HG03095 (cell line): ENCODE data around the gene MTHFR.
A peak's percentile ranks its signal among the peaks of the same experiment; 100 is the strongest.

Experiments used
- ATAC-seq: cut with Tn5 transposase; IDR thresholded peaks from one replicate; pipeline ENCODE4 v1.9.1; 2021; ENCODE audit warnings: moderate library complexity; ENCODE audit not compliant: unreplicated experiment

The MTHFR gene

DNA sequence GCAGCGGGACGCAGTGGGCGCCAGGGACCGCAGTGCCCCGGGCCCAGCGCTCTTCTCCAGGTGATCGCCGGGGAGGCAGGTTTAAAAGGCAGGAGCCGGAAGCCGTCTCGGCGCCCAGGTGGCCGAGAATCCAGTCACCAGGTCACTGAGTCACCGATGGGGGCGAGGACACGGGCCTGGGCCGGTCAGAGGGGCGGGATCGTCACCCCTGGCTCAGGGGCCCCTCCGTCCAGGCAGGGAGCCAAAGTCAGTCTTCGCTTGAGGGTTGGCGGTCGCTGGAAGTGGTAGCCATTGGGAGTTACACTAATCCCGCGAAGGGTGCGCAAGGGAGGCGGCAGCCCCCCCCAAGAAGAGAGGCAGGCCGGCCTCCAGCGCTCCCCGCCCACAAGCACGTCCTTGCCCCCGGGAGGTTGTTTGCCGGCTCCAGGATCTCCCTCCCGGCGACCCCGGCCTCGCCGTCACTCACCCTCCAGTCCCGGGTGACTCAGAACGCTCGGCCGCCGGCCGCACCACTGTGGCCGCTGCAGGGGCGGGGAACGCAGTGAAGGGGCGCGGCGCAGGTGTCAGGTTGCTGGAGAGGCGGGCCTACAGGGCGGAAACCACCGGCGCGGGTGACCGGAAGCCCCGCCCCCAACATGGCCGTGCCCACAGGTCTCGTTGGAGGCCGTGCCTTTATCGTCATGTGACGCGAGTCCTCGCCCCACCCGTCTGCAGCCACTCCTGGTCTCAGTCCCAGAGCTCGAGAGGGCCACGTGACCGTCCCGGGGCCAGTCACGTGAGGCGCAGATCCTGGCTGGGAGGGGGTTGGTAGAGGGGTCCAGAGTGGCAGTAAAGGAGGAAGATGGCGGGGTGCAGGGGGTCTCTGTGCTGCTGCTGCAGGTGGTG is at the start of gene MTHFR, which contains the start of gene CLCN6:
TSS of gene MTHFR (minus strand) at position 543 of the 885 bp plus-strand sequence. CDS start 2,848 bp downstream, outside the sequence.
TSS of gene CLCN6 (plus strand) at position 770 of the 885 bp plus-strand sequence. CDS start at position 842, 72 bp downstream.
- ATAC-seq = peak; percentile 78

- ATAC-seq = no peak
Measured at GRCh38 chr1:11855430-11855829, 49.7 kb upstream of the MTHFR start.

DNA sequence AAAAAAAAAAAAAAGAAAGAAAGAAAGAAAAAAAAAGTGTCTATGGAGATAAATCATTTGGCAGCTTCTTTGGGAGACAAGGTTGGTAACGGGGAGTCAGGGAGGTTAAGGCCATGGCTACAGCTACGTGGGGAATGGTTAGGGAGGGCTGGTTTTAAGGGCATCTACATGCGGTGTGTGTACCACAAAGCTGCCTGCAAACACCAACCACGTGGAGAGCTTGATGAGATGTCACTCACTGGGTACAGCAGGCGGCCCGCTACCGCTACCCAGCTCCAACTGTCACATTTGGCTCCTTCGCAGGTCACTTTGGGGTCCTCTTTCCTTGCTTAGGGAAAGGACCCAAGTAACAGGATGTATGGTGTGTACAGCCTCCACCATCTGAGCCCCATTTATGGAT is 48.8 kb upstream of the MTHFR start:
- ATAC-seq = no peak

GRCh38 chr1:11851180-11851579 is 45.4 kb upstream of the MTHFR start:
- no peak for ATAC-seq

- ATAC-seq = no peak
Measured at GRCh38 chr1:11850156-11850555, 44.4 kb upstream of the MTHFR start.

DNA sequence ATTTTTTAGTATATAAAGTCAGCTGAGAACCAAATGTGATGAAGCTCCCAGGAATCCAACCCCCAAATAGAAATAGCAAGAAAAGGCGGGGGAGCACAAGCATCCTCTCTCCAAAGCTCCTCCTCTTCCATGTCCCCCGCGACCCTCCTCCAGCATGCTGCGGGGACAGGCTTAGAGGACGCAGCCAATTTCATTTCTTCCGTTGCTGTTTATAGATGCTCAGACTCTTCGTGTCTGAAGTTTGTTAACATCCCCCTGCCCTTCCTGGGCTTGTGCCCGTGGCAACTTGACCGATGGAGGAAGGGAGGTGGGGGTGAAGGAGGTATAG is 42.6 kb upstream of the MTHFR start:
- no peak for ATAC-seq

DNA sequence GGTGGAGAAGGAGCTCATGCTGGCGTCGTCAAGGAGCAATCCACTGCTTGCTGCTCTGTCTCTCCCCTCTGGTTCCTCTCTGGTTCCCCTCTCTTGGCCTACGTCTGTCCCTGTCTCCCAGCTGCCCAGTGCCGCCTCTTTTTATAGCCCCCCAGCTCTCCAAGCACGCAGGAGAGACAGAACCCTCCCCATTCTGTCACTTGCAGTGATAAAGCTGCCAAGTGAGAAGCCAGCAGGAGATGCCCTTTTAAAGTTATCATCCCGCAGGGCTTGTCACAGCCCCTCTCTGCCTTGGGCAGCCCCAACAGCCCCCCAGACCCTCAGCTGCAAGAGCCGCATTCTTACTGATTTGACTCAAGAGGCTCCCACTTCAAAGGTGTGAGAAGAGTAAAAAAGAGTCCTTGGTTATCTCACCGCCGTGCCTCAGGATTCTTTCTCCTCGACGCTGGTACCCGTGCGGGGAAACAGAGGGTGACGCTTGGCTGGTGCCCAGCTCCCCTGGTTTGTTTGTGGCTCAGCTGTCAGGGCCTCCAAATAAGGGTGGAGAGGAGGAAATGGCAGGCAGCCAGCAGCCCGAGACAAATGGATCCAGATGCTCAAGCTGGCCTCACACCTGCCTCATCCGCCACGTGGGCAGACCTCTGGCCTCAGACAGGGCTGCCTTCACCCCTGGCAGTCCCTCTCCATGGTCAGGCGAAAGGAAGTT is 42.1 kb upstream of the MTHFR start, which contains the start of gene NPPA:
TSS of gene NPPA (minus strand) at position 117 of the 706 bp plus-strand sequence. CDS start at position 18, 99 bp downstream.
- no peak for ATAC-seq

- no peak for ATAC-seq
Measured at GRCh38 chr1:11845641-11846335, 40.0 kb upstream of the MTHFR start.

DNA sequence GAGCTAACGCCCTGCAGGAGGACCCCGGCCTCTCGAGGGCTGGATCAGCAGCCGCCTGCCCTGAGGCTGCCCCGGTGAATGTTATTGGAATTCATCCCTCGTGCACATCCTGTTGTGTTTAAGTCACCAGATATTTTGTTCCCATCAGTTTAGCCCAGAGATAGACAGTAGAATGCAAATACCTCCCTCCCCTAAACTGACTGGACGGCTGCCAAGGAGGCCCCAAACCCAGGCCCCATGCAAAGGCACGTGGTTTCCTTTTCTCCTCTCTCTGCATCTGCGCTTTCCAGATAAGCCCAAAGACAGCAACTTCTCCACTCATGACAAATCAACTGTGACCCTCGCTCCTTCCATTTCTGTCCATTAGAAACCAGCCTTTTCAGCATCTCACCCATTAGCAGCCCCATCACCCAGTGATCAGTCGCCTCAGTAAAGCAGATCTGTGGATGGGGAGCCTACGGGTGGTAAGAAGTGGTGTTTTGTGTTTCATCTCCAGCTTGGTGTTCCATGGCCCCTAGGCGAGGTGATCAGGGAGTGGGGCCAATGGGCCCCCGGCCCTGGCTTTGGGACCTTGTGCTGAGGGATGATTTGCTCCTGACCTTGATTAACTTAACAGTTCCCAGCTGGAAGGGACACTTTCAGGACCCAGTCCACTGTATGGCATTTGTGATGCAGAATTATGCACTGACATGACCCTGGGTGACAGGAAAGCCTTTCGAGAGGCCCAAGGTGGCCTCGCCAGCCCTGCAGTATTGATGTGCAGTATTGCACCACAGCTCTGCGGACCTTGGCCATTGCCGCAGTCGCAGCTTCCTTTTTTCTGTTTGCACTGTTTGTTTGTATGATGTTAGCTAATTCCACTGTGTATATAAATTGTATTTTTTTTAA is 36.6 kb upstream of the MTHFR start:
- no peak for ATAC-seq

DNA sequence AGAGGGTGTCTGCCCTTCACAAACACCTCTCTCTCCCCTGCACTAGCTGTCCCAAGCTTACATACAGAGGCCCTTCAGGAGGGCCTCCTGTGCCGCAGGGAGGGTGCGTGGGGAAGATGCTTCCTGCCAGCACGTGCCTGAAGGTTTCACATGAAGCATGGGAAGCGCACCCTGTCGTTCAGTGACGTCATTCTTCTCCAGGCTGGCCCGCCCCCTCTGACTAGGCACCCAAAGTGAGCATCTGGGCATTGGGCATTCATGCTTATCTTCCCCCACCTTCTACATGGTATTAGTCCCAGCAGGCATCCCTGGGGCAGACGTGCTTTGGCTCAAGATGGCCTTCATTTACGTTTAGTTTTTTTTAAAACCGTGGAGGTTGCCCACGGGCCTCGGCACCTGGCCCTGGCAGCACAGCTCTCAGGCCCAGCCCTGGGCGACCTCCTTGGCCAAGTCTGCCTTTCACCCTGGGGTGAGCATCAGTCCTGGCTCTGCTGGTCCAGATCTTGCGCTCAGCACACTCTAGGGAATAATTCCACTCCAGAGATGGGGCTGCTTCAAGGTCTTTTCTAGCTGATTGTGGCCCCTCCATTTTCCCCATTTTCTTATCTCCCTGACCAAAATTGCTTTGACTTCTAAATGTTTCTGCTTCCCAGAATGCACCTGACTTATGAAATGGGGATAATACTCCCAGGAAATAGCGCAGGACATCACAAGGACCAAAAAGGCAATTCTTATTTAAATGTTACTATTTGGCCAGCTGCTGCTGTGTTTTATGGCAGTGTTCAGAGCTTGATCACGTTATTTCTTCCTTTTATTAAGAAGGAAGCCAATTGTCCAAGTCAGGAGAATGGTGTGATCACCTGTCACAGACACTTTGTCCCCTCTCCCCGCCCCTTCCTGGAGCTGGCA is 35.7 kb upstream of the MTHFR start:
- ATAC-seq = no peak

GRCh38 chr1:11839727-11840705 is 34.3 kb upstream of the MTHFR start:
- no peak for ATAC-seq

DNA sequence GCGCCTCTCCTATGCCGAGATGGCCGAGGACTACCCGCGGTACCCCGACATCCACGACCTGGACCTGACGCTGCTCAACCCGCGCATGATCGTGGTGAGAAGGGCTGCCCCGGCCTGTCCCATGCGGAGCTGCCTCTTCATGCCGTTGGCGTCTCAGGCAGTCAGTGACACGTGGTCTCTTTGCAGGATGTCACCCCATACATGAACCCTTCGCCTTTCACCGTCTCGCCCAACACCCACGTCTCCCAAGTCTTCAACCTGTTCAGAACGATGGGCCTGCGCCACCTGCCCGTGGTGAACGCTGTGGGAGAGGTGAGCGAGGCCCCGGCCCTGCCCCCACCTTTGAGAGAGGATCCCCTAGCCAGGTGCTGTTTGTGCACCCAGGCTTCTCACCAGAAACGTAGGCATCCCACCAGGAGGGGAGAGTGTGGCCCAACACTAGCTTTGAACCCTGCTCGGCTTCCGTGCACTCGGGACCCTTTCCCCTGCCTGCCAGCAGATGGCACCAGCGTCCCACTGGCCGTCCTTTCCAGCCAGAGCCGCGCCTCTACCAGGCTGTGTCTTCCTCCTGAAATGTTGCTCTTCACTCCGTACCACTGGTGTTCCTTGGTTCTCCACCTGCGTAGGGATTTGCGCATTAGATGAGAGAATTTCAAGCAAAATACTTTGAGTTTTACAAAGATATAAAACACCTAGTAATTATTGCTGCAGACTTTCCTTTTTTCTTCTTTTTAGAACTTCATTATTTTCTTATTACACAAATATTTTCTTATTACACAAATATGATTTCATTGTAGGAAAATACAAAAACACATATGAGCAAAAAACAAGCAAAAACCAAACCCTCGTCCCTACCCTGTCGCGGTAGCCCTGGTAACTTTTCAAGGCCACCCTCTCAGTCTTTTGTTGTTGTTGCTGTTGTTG is 32.8 kb upstream of the MTHFR start:
- ATAC-seq = no peak

- ATAC-seq = no peak
Measured at GRCh38 chr1:11837767-11838348, 32.1 kb upstream of the MTHFR start.

DNA sequence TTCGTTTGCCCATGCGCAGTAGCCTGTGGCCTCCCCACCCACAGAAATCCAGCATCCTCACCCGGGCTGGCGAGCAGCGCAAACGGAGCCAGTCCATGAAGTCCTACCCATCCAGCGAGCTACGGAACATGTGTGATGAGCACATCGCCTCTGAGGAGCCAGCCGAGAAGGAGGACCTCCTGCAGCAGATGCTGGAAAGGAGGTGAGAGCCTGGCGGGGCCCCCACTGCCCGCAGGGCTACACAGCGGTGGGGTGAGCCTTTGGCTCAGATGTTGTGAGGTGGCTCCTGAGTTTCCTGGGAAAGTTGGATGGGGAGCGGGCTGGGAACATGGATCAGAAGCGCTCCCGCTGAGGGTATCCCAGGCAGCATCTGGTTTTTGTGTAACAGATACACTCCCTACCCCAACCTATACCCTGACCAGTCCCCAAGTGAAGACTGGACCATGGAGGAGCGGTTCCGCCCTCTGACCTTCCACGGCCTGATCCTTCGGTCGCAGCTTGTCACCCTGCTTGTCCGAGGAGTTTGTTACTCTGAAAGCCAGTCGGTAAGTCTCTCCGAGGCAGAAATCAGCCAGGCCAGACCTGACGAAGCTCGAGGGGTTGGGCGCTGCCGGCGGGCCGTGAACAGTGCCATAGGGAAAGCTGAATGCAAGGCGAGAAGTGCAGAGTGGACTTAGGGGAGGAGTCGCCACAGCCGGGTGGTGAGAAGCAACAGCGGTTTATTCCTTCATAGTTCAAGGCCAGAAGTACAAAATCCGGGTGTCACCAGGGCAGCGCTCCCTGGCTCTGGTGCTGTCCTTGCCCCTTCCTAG is 31.4 kb upstream of the MTHFR start:
- ATAC-seq = no peak

DNA sequence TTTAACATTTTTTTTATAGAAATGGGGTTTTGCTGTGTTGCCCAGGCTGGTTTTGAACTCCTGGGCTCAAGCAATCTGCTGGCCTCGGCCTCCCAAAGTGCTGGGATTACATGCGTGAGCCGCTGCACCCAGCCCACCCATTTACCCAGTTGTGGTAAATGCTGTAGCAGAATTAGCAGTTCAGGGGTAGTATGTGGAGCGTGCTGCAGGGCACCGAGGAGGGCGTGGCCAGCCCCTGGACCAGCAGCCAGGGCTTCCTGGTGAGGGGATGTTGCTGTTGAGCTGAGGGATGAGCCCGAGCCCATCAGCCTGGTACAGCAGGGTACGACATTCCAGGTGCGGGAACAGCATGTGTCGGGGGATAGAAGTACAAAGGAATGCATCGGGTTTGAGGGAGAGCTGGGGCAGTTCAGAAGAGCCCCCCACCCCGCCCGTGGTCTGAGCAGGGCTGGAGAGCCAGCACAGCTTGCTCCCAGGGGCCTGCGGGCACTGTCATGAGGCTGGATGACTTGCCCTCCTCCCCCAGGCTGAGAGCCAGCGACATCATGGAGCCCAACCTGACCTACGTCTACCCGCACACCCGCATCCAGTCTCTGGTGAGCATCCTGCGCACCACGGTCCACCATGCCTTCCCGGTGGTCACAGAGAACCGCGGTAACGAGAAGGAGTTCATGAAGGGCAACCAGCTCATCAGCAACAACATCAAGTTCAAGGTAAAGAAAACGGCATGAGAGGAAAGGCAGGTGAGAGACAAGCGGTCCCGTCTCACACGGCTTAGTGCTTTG is 29.9 kb upstream of the MTHFR start:
- no peak for ATAC-seq
